HepG2 (cell line): Measurements from ENCODE around the gene OXLD1. TPM values are rescaled to one million over a fixed set of nuclear protein-coding genes. Genes with fewer than 3 reads are reported as not detected.

Experiments
- ATAC-seq: fragments of 200-7000 bp; cut with Tn5 transposase; 3 replicates; pipeline ENCODE4 v1.9.1; 2020; ENCODE audit warnings: mild to moderate bottlenecking, moderate library complexity
- BruUV-seq: library from RNA; stranded (reverse); fragments of 400-500 nt; replicated peaks from 2 replicates; lab custom pipeline; 2021; lab: Mats Ljungman, UMichigan
- CTCF ChIA-PET: fragments of 300-600 bp; formaldehyde crosslinking; extraction: SDS; loops from one replicate; lab custom pipeline; 2021; ENCODE audit warnings: low total read pairs, inconsistent platforms, low intra/inter-chr PET ratio; lab: Yijun Ruan, JAX
- POLR2A ChIA-PET: fragments of 350-600 bp; sonication (Branson Sonifier 250); formaldehyde crosslinking; loops from one replicate; lab custom pipeline; 2020; ENCODE audit warnings: antibody characterized with exemption, inconsistent platforms; lab: Yijun Ruan, JAX
- DNase-seq: peaks from one replicate; pipeline ENCODE4 v3.0.0-alpha.2; 2015; ENCODE audit warnings: low spot score
- FAIRE-seq: peaks from 3 replicates; lab custom pipeline; 2011; peaks lifted over from hg19 to GRCh38; lab: Jason Lieb, UNC
- H2AFZ ChIP-seq: one replicate; pipeline ENCODE4 v1.6.1; 2011; ENCODE audit warnings: low read length, inconsistent platforms
- H3K27ac ChIP-seq: fragments of 300-600 bp; 3 replicates; pipeline ENCODE4 v1.8.0; 2011; ENCODE audit warnings: mixed run types, mild to moderate bottlenecking, mixed read lengths, low read length, inconsistent platforms; ENCODE audit not compliant: insufficient read depth; ENCODE audit errors: extremely low read length
- H3K27me3 ChIP-seq, 2 experiments: fragments of 200-600 bp in 1 of 2; 2 replicates in 1 of 2; 3 replicates in 1 of 2; pipeline versions ENCODE4 v1.6.0 to v1.8.0; 2011; ENCODE audit warnings: low read length in 2 of 2, mild to moderate bottlenecking in 2 of 2, moderate library complexity in 2 of 2, inconsistent platforms in 1 of 2; ENCODE audit not compliant: insufficient read depth in 2 of 2, control insufficient read depth in 1 of 2
- H3K36me3 ChIP-seq, 2 experiments: fragments of 200-600 bp in 1 of 2; replicated peaks in 1 of 2; 2 replicates in 1 of 2; 3 replicates in 1 of 2; pipeline versions ENCODE4 v1.5.1 to v1.8.0; 2011; ENCODE audit warnings: low read length in 2 of 2, inconsistent platforms in 1 of 2; ENCODE audit not compliant: insufficient read depth in 2 of 2, control insufficient read depth in 1 of 2
- H3K4me1 ChIP-seq: 2 replicates; pipeline ENCODE4 v1.5.1; 2012; ENCODE audit warnings: low read length, inconsistent platforms; ENCODE audit not compliant: insufficient read depth
- H3K4me2 ChIP-seq: 2 replicates; pipeline ENCODE4 v1.6.0; 2011; ENCODE audit warnings: low read depth, low read length, inconsistent platforms
- H3K4me3 ChIP-seq, 3 experiments: fragments of 200-600 bp in 1 of 3; sonication (generic), shearing (Covaris generic) in 1 of 3; replicated peaks in 1 of 3; 2 replicates each; pipeline ENCODE4 v1.5.1; 2011 to 2016; ENCODE audit warnings: low read length in 3 of 3, inconsistent platforms in 2 of 3, low read depth in 2 of 3, mild to moderate bottlenecking in 2 of 3, control low read depth in 1 of 3, mixed read lengths in 1 of 3; ENCODE audit not compliant: insufficient read depth in 1 of 3
- H3K79me2 ChIP-seq: one replicate; pipeline ENCODE4 v1.6.1; 2011; ENCODE audit warnings: low read length, inconsistent platforms; ENCODE audit not compliant: insufficient read depth
- H3K9ac ChIP-seq: 2 replicates; pipeline ENCODE4 v1.6.0; 2011; ENCODE audit warnings: mild to moderate bottlenecking, low read depth, low read length, inconsistent platforms; ENCODE audit not compliant: insufficient read depth
- H3K9me3 ChIP-seq: 2 replicates; pipeline ENCODE4 v1.5.1; 2012; ENCODE audit warnings: mild to moderate bottlenecking, low read length
- H4K20me1 ChIP-seq: 2 replicates; pipeline ENCODE4 v1.6.0; 2011; ENCODE audit warnings: inconsistent platforms, mild to moderate bottlenecking, low read length, moderate library complexity; ENCODE audit not compliant: insufficient read depth
- ATRX ChIP-seq: sonication (generic); formaldehyde crosslinking; IDR thresholded peaks from 2 replicates; pipeline ENCODE4 v1.4.0; 2020; ENCODE audit warnings: missing genetic modification reagents, borderline replicate concordance
- HMG20A ChIP-seq: IDR thresholded peaks from 2 replicates; pipeline ENCODE4 v1.6.1; 2016; ENCODE audit warnings: borderline replicate concordance
- HMGXB3 ChIP-seq: sonication (generic); formaldehyde crosslinking; IDR thresholded peaks from 2 replicates; pipeline ENCODE4 v1.4.0; 2020; ENCODE audit warnings: missing genetic modification reagents, borderline replicate concordance
- HNRNPK ChIP-seq: fragments of 200-400 bp; formaldehyde crosslinking; IDR thresholded peaks from 2 replicates; pipeline ENCODE4 v1.6.1; 2018; ENCODE audit warnings: low read length, low read depth, moderate library complexity, mild to moderate bottlenecking; ENCODE audit not compliant: poor library complexity, severe bottlenecking
- MAX ChIP-seq: IDR thresholded peaks from 2 replicates; pipeline ENCODE4 v1.6.1; 2012; ENCODE audit warnings: inconsistent platforms
- NBN ChIP-seq: fragments of 450-650 bp; conservative IDR thresholded peaks from 2 replicates; pipeline ENCODE4 v1.6.1; 2017
- RBFOX2 ChIP-seq: fragments of 200-400 bp; formaldehyde crosslinking; IDR thresholded peaks from 2 replicates; pipeline ENCODE4 v1.6.1; 2017; ENCODE audit warnings: low read depth, mild to moderate bottlenecking, low read length
- TFAP4 ChIP-seq: sonication (generic); IDR thresholded peaks from 2 replicates; pipeline ENCODE4 v1.6.1; 2016; ENCODE audit warnings: low read depth, borderline replicate concordance
- ZBTB14 ChIP-seq: sonication (generic); formaldehyde crosslinking; IDR thresholded peaks from 2 replicates; pipeline ENCODE4 v1.4.0; 2020; ENCODE audit warnings: missing genetic modification reagents
- ZFP91 ChIP-seq: sonication (generic); formaldehyde crosslinking; IDR thresholded peaks from 2 replicates; pipeline ENCODE4 v1.9.0; 2022; ENCODE audit warnings: missing genetic modification reagents, mild to moderate bottlenecking, borderline replicate concordance
- WGBS: methylation state at CpG from one replicate; pipeline ENCODE4 v1.1.6; 2017; ENCODE audit warnings: low lambda C conversion rate; 5-methylcytosine and 5-hydroxymethylcytosine counted together
- in situ Hi-C: cut with HindIII; loops from 2 replicates; pipeline ENCODE4 v1.10.0; 2017; ENCODE audit warnings: low pct_unique_long_range_greater_than_20kb; ENCODE audit not compliant: extremely low pct_ligation_motif_present
- intact Hi-C: fragments of 100-400 bp; cut with micrococcal nuclease; formaldehyde crosslinking; loops from one replicate; pipeline ENCODE4 v1.10.0; 2022; ENCODE audit not compliant: unreplicated experiment
- polyA plus RNA-seq, 8 experiments: library from polyadenylated mRNA; depleted of rRNA in 3 of 8; stranded (reverse) in 7 of 8; unstranded in 1 of 8; fragments of >200 nt; fragmentation: Illumina TruSeq in 4 of 8; extraction: Trizol in 4 of 8; gene quantifications; 2 replicates each; pipeline versions ENCODE4 v1.2.1 to v1.2.3, GENCODE V29; 2011 to 2016; ENCODE audit warnings: low read depth in 4 of 8, missing spikeins in 1 of 8, mixed read lengths in 1 of 8; ENCODE audit not compliant: insufficient read depth in 1 of 8
- total RNA-seq, 5 experiments: library from RNA; depleted of rRNA; stranded (reverse); fragments of >200 nt; fragmentation: Illumina TruSeq; extraction: Trizol; gene quantifications; 2 replicates each; pipeline ENCODE4 v1.2.3, GENCODE V29; 2016; ENCODE audit warnings: low read depth in 1 of 5

The OXLD1 gene
- total and polyA plus RNA-seq, 2 of the 13 experiments (the other 11 are each of a cell fraction or from before 2014, with no cell fraction given) = 27.1 to 37.5 TPM

- no peak overlapping the region for H2AFZ ChIP-seq
- 99% methylated on average over 18 of the region's 20 CpGs for WGBS
- in situ Hi-C loops (no loop called here), intact Hi-C loops (no loop called here)
- H3K27ac ChIP-seq = no peak overlapping the region
- no TSS peak for BruUV-seq
- no peak for FAIRE-seq
- ChIA-PET CTCF (no interaction called here), POLR2A (no interaction called here)
- TF ChIP-seq MAX (no peak), RBFOX2 (peak; percentile 62)
- H3K9me3 ChIP-seq = no peaks in the 10 kb centered on the region
- no peaks in the 10 kb centered on the region for H3K79me2 ChIP-seq
- H3K4me3 ChIP-seq = no peak overlapping the region
- no peak for DNase-seq
- no peaks in the 10 kb centered on the region for H4K20me1 ChIP-seq
- no peaks in the 10 kb centered on the region; a peak in 1 of 5 replicates for H3K27me3 ChIP-seq
- H3K4me1 ChIP-seq = no peaks in the 10 kb centered on the region
- H3K4me2 ChIP-seq = no peak overlapping the region
- peaks cover 78 to 97% of the 10 kb centered on the region in 2 experiments for H3K36me3 ChIP-seq
- no peak overlapping the region for H3K9ac ChIP-seq
- no peak for ATAC-seq
Measured at GRCh38 chr17:81691608-81692007, 25.2 kb upstream of the OXLD1 start.

- intact Hi-C loops = no loop called here
- Histone ChIP-seq H3K9me3 (no peaks in the 10 kb centered on the region), H2AFZ (no peak overlapping the region), H3K4me1 (no peaks in the 10 kb centered on the region), H3K9ac (no peak overlapping the region), H3K36me3 (peaks cover 79 to 97% of the 10 kb centered on the region in 2 experiments), H3K27me3 (no peaks in the 10 kb centered on the region; a peak in 1 of 5 replicates), H3K27ac (no peak overlapping the region), H3K79me2 (no peaks in the 10 kb centered on the region), H3K4me2 (no peak overlapping the region), H4K20me1 (no peaks in the 10 kb centered on the region), H3K4me3 (no peak overlapping the region)
- ChIA-PET POLR2A (no interaction called here), CTCF (no interaction called here)
- ATAC-seq (no peak), FAIRE-seq (no peak), DNase-seq (no peak)
- no TSS peak for BruUV-seq
- in situ Hi-C loops = no loop called here
- 96% methylated on average over 14 of the region's 18 CpGs for WGBS
- no peak for TF ChIP-seq HNRNPK
- TF ChIP-seq HMGXB3 (CRISPR knock-in tag) = no peak
- TF ChIP-seq HMG20A (CRISPR knock-in tag) = no peak
- TF ChIP-seq ZBTB14 = no peak
- no peak for TF ChIP-seq NBN
- TF ChIP-seq ZFP91 = no peak
- TF ChIP-seq TFAP4 = no peak
- TF ChIP-seq ATRX = no peak
Measured at GRCh38 chr17:81691196-81691595, 24.8 kb upstream of the OXLD1 start.
